ENCODE measurements around the gene TIAM2. TPM values are rescaled to one million over a fixed set of nuclear protein-coding genes. Genes with fewer than 3 reads are reported as not detected.

Gene TIAM2
- total and polyA plus RNA-seq, 9 of the 15 experiments (the other 6 are each of a cell fraction or from before 2014, with no cell fraction given), result 0.73 to 6.5 (median 4.3) TPM

- WGBS (ENCODE audit: insufficient coverage, low coverage, missing lambda C conversion rate), result 0% methylated on average over 2 of the region's 2 CpGs
- Histone ChIP-seq H3K79me2 (ENCODE audit: control insufficient read depth, insufficient read depth, low read length) (no peaks in the 10 kb centered on the region), H3K9ac (ENCODE audit: insufficient read depth in 1 of 2, low read depth in 2 of 2, low read length in 2 of 2) (no peak overlapping the region), H3K4me2 (ENCODE audit: insufficient read depth, low read length) (no peak overlapping the region), H4K20me1 (replicated peaks; ENCODE audit: control insufficient read depth, insufficient read depth, low read length) (no peaks in the 10 kb centered on the region), H3K36me3 (ENCODE audit: control insufficient read depth, insufficient read depth, low read length) (no peaks in the 10 kb centered on the region), H2AFZ (ENCODE audit: low read depth, low read length) (no peak overlapping the region), H3K9me1 (ENCODE audit: control insufficient read depth, insufficient read depth, low read length) (no peaks in the 10 kb centered on the region), H3K4me1 (replicated peaks in 1 of 2; ENCODE audit: control insufficient read depth in 2 of 2, insufficient read depth in 2 of 2, low read length in 2 of 2) (no peaks in the 10 kb centered on the region), H3K27me3 (ENCODE audit: control insufficient read depth in 2 of 2, insufficient read depth in 2 of 2, low read length in 2 of 2) (peaks cover 41 to 58% of the 10 kb centered on the region in 2 experiments), H3K9me3 (replicated peaks; ENCODE audit: control insufficient read depth, insufficient read depth, low read depth, low read length) (no peaks in the 10 kb centered on the region), H3K4me3 (no peak overlapping the region), H3K27ac (ENCODE audit: extremely low read depth, low read depth, low read length) (no peak overlapping the region)
- in situ Hi-C loops (cut with MboI) (no loop called here), intact Hi-C loops (cut with micrococcal nuclease) (no loop called here)
- DNase-seq (ENCODE audit: extremely low read depth in 1 of 4, low spot score in 3 of 4) (no peak), ATAC-seq (no peak), FAIRE-seq (no peak)
- no peak for TF ChIP-seq BRD9 (IDR thresholded peaks at IDR 0.05; ENCODE audit: low read depth, partially characterized antibody)
- TF ChIP-seq RBM25 (IDR thresholded peaks at IDR 0.05; ENCODE audit: low read depth, low read length, severe bottlenecking), result no peak
- no peak for TF ChIP-seq BCOR (IDR thresholded peaks at IDR 0.05)
- no peak for TF ChIP-seq KLF10 (CRISPR knock-in tag; IDR thresholded peaks at IDR 0.05)
- TF ChIP-seq ATF6 (CRISPR knock-in tag; IDR thresholded peaks at IDR 0.05), result no peak
- no peak for TF ChIP-seq RBM15 (IDR thresholded peaks at IDR 0.05; ENCODE audit: insufficient read depth, low read length)
- no peak for TF ChIP-seq PCBP1 (IDR thresholded peaks at IDR 0.05; ENCODE audit: low read depth, low read length, poor library complexity, severe bottlenecking)
- no peak for TF ChIP-seq IRF2 (CRISPR knock-in tag; IDR thresholded peaks at IDR 0.05)
- TF ChIP-seq ZNF133 (CRISPR knock-in tag; IDR thresholded peaks at IDR 0.05), result no peak
- no peak for TF ChIP-seq ZFP91 (CRISPR knock-in tag; IDR thresholded peaks at IDR 0.05)
- no peak for TF ChIP-seq LEF1 (IDR thresholded peaks at IDR 0.05)
- no peak for TF ChIP-seq ZBTB1 (CRISPR knock-in tag; IDR thresholded peaks at IDR 0.05; ENCODE audit: borderline replicate concordance, low read depth)
- TF ChIP-seq U2AF1 (optimal IDR thresholded peaks at IDR 0.05; ENCODE audit: low read depth, low read length), result no peak
- TF ChIP-seq PHF8 (IDR thresholded peaks at IDR 0.05; ENCODE audit: borderline replicate concordance, low read length), result no peak
- no peak for TF ChIP-seq NFIC (IDR thresholded peaks at IDR 0.05)
- TF ChIP-seq CEBPG (CRISPR knock-in tag; IDR thresholded peaks at IDR 0.05), result no peak
- TF ChIP-seq CEBPG (tag; conservative IDR thresholded peaks at IDR 0.05 in 1 of 2, IDR thresholded peaks at IDR 0.05 in 1 of 2), result no peak
- TF ChIP-seq SMAD3 (CRISPR knock-in tag; conservative IDR thresholded peaks at IDR 0.05), result no peak
- TF ChIP-seq ATF7 (IDR thresholded peaks at IDR 0.05), result no peak
- TF ChIP-seq SUPT5H (IDR thresholded peaks at IDR 0.05), result no peak
- BruUV-seq (replicated peaks), result no TSS peak
- POLR2A ChIA-PET, result interaction anchor here (0.6 to 1.0 kb wide), 2 partner anchors 15 to 799 kb away, joined by 3 read pairs; no protein-coding TSS in a partner anchor
- CTCF ChIA-PET (ENCODE audit: low intra/inter-chr PET ratio), result no interaction called here
Measured at GRCh38 chr6:155040901-155041650, 46.0 kb downstream of the TIAM2 start.

All from K562 (cell line).